LNCaP clone FGC (cell line): Measurements from ENCODE around the gene KCNQ2.

ENCODE experiments used
- DNase-seq: peaks from one replicate; pipeline ENCODE4 v3.0.0-alpha.2; 2011; ENCODE audit warnings: low read depth
- H3K4me3 ChIP-seq: 2 replicates; pipeline ENCODE4 v1.5.1; 2011; ENCODE audit warnings: mild to moderate bottlenecking, low read depth, low read length, control low read depth
- TF ChIP-seq, protein P1 (sequence below): IDR thresholded peaks from 2 replicates; pipeline ENCODE4 v1.5.1; 2012; ENCODE audit warnings: mild to moderate bottlenecking; ENCODE audit not compliant: control insufficient read depth, insufficient read depth; ENCODE audit errors: extremely low read depth

The KCNQ2 gene

DNA sequence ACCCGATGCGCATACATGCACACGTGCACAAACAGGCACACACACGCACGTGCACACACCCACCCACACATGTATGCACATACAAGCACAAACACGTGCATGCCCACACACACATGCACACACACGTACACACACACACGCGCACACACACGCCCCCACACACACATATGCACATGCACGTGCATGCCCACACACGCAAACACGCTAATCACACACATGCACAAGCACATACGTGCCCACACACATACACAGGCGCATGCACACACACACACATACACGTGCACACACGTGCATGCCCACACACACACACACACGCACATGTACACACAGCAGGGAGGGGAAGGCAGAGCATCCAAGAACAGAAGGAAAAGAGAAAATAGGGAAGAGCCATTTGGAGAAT is 84.5 kb downstream of the KCNQ2 start:
- DNase-seq: no peak
- TF ChIP-seq, protein P1, sequence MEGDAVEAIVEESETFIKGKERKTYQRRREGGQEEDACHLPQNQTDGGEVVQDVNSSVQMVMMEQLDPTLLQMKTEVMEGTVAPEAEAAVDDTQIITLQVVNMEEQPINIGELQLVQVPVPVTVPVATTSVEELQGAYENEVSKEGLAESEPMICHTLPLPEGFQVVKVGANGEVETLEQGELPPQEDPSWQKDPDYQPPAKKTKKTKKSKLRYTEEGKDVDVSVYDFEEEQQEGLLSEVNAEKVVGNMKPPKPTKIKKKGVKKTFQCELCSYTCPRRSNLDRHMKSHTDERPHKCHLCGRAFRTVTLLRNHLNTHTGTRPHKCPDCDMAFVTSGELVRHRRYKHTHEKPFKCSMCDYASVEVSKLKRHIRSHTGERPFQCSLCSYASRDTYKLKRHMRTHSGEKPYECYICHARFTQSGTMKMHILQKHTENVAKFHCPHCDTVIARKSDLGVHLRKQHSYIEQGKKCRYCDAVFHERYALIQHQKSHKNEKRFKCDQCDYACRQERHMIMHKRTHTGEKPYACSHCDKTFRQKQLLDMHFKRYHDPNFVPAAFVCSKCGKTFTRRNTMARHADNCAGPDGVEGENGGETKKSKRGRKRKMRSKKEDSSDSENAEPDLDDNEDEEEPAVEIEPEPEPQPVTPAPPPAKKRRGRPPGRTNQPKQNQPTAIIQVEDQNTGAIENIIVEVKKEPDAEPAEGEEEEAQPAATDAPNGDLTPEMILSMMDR: no peak
- no peak overlapping the region for H3K4me3 ChIP-seq

DNA sequence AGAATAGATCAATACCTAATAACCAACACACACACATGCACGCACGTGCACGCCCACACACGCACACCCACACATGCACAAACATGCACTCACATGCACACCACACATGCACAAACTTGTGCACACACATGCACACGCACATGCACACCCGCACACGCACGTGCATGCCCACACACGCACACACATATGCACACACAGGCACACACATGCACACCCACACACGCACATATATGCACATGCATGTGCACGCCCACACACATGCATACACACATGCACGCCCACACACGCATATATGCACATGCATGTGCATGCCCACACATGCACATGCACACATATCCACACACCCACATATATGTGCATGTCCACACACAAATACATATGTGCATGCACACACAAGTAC is 85.1 kb downstream of the KCNQ2 start:
- TF ChIP-seq, protein P1: no peak
- H3K4me3 ChIP-seq: no peak overlapping the region
- no peak for DNase-seq

DNA sequence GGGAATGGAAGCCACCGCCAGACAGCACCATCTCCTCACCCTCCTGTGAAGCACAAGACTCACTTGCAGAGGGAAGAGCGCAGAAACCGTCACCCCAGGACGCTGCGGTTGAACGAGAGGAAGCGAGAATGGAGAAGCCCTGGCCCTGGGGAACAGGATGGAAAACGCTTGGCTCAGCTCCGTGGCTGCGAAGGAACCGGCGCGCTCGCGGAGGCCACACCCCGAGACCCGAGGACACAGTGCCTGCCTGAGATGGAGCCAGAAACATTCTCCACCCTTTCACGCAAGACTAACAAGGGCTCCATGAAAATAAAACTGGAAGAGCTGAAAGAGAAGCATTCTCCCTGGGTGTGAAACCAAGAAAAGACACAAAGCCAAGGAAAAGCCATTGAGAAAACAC is 86.0 kb downstream of the KCNQ2 start:
- TF ChIP-seq, protein P1: no peak
- H3K4me3 ChIP-seq: no peak overlapping the region
- DNase-seq: no peak

DNA sequence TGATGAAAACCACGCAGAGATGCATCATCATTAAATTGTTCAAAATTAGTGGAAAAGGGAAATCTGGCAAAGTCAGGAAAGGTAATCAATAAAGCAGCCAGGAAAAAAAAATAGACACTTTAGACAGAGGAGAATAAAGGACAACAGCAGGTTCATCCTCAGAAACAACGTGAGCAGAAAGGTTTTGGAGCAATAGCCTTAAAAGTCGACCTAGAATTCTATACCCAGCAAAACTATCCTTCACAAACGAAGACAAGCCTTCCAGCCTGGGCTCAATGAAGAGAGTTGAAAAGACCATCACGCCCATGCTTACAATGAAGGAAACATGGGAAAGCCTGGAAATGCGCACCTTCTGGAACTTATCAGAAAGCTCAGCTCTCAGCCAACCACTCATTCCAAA is 86.6 kb downstream of the KCNQ2 start:
- TF ChIP-seq, protein P1: no peak
- DNase-seq: no peak
- H3K4me3 ChIP-seq: no peak overlapping the region

DNA sequence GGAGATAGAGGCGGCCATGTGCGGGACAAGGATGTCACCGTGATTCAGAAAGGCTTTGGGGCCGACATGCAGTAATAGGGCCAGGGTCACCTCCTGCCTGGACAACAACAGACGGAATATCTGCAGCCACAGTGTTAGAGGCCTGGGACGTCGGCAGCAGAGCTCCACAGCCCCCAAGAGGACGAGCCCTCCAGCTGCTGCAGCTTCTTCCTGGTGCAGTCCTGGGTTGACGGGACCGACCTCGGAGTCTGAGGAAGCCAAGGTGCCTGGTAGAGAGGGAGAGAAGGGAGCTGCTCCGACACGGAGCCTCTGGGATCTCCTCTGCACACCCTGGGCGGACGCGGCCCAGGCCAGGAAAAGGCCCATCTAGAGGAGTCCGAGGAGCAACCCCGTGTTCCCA is 88.1 kb downstream of the KCNQ2 start:
- no peak overlapping the region for H3K4me3 ChIP-seq
- TF ChIP-seq, protein P1: no peak
- DNase-seq: no peak

DNA sequence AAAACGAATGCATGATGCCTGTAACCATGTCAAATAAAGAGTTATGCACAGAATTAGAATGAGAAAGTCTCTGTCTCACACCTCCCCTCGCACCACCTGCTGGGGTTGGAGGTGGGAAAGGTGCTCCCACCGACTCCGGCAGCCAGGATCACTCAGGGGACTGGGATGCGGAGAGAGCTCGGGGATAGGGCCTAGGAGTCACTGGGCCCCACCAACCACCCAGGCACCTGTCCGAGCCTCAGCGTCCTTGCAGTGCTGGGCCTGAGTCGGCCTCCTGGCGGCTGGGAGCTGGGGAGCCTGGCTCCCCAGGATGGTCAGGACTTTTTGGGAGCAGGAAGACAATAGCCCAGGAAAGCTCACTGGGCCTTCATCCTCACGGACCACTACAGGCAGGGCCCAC is 88.9 kb downstream of the KCNQ2 start:
- DNase-seq: no peak
- no peak overlapping the region for H3K4me3 ChIP-seq
- TF ChIP-seq, protein P1: no peak

DNA sequence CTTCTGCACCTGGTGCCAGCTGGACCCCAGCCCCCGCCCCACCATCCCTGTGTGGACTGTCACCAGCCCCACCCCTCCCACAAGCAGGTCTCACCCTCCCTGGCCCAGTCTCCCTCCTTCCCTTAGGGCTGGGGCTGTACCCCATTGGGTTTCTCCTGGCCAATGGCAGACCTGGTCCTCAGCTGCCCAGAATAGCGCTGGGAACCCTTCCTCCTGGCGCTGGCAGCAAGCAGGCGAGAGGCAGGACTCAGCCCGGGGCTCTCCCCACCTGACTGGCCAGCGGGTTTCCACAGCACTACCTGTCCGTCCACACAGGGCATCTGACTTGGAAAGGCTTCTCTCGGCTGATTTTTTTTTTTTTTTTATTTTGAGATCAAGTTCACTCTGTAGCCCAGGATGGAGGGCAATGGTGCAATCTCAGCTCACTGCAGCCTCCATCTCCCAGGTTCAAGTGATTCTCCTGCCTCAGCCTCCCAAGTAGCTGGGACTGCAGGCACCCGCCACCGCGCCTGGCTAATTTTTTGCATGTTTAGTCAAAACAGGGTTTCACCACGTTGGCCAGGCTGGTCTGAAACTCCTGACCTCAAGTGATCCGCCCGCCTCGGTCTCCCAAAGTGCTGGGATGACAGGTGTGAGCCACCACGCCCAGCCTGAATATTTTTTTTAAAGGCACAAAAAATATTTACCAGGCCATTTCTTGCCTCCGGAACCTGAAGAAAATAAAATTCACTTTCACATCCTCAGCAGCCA is 89.7 kb downstream of the KCNQ2 start:
- no peak for DNase-seq
- TF ChIP-seq, protein P1: no peak
- H3K4me3 ChIP-seq: no peak overlapping the region
